ENCODE data around the gene CEBPE.
A peak's percentile ranks its signal among the peaks of the same experiment; 100 is the strongest.

CEBPE gene

DNA sequence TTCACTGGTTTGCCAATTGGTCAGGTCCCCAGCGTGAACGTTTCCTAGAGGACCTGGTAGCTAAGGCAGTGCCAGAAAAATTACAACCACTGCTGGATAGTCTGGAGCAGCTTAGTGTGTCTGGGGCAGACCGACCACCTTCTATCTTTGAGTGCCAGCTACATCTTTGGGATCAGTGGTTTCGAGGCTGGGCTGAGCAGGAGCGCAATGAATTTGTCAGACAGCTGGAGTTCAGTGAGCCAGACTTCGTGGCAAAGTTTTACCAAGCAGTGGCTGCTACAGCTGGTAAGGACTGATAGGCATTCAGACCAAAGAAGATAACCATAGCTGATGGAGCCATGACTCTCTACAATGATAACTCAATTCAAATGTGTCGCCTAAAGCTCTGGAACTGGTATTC is 21.3 kb downstream of the CEBPE start:
- Histone ChIP-seq H3K9ac (no peak overlapping the region), H3K4me2 (peak overlapping the region in 10 of 11 experiments; percentile 84 to 97 (median 87); a peak in 14 of 22 replicates)
- TF ChIP-seq Cebpa-rat (IDR thresholded peaks at IDR 0.05): no peak

DNA sequence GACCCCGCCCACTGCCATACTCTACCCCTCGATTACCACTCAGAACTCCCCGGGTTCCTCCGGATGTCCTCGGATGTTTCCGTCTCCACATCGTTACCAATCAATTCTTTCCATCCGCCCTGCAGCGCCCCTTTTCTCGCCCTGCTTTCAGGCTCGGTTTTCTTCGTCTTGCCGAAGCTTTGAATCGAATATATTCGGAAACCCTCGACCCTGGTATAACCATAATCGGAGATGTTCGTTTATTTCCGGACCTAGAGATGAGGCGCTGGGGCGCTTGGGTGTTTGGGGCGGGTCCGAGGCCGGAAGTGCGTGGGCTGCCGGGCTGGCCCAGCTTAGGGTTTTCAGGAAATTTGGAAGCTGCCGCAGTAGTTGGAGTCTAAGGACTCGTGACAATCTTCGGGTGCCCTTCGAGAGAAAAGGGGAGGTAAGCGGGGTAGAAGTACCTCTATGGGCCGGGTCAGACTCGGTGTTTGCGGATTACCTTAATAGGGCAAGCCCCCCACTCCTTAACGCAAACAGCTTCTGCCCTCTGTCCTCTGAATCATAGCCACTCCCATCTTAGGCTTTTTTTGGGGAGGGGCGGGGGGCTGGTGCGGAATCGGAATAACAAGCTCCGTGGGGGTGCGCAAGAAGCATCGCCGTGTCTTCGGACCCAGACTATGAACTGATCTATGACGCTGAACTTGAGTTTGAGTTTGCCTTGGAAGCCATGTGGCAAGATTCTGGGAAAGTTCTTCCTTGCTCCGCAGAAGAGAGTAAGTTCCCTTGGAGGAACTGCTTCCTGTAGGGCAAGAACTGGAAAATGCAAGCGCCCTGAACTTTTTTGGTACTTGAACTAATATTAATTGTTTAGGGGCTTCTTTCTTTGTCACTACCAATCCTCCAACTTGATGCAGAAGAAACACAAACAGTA is 23.6 kb downstream of the CEBPE start, which contains the start of gene C14orf119:
C14orf119 (plus strand) TSS at position 310 of the 913 bp plus-strand sequence. CDS start 2,154 bp downstream, outside the sequence.
- no peak for TF ChIP-seq Cebpa-rat (IDR thresholded peaks at IDR 0.05)
- H3K4me1 ChIP-seq: peaks cover 29 to 72% (median 38%) of the 10 kb centered on the region in 10 experiments
- peak within 1 kb of the TSS; percentile 86 to 99 (median 94) for H3K4me2 ChIP-seq
- no peaks in the 10 kb centered on the region for H3K9me3 ChIP-seq (replicated peaks in 1 of 11)
- H3K36me3 ChIP-seq: peaks cover 47 to 66% (median 57%) of the 10 kb centered on the region in 11 experiments
- peaks cover 34 to 80% (median 68%) of the 10 kb centered on the region in 11 experiments; a peak in 21 of 22 replicates for H4K20me1 ChIP-seq
- no peaks in the 10 kb centered on the region for H3K27me3 ChIP-seq
- H3K4me3 ChIP-seq: peak within 1 kb of the TSS; percentile 72 to 96 (median 86)
- peak within 1 kb of the TSS; percentile 91 to 99 (median 97) for H3K27ac ChIP-seq
- peak within 1 kb of the TSS; percentile 90 to 99 (median 97) for H3K9ac ChIP-seq

More for the DNA sequence above, 21.3 kb downstream of the CEBPE start:
- Histone ChIP-seq H3K27me3 (no peaks in the 10 kb centered on the region), H4K20me1 (peaks cover 18 to 75% (median 51%) of the 10 kb centered on the region in 11 experiments; a peak in 21 of 22 replicates), H3K9me3 (replicated peaks in 1 of 11) (no peaks in the 10 kb centered on the region), H3K4me1 (peaks cover 33 to 67% (median 47%) of the 10 kb centered on the region in 10 experiments), H3K4me3 (peak overlapping the region in 3 of 10 experiments; percentile 75 to 84 (median 80); a peak in 5 of 20 replicates), H3K27ac (no peak overlapping the region), H3K36me3 (peaks cover 24 to 43% (median 33%) of the 10 kb centered on the region in 11 experiments)

DNA sequence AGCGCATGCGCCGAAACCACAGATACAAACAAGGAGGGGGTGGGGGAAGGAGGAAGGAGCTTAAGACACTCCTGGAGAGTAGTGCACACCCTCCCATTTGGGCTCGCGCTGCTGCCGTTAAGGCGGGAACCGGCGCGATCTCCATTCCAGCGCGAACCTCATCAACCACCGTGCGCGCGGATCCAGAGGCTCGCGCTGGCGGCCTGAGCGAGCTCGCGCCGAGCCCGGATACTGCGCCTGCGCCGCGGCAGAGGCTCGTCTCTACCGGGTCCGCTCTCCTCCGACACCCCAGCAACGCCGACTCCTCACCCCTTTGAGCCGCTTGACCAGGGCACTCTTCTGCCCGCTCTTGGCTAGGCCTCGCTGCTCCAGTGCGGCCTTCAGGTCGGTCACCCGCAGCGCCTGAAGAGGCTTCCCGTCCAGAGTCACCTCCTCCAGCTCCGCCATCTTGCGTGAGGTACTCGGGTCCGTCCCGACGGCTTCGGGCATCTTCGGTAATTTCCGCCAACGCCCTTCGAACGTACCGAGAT is 24.3 kb downstream of the CEBPE start, which contains the start of gene ACIN1:
ACIN1 (minus strand) TSS at position 471 of the 530 bp plus-strand sequence; CDS start at position 447, 24 bp downstream.
- H3K4me1 ChIP-seq: peaks cover 29 to 69% (median 34%) of the 10 kb centered on the region in 10 experiments
- no peaks in the 10 kb centered on the region for H3K27me3 ChIP-seq
- peak within 1 kb of the TSS; percentile 91 to 99 (median 97) for H3K27ac ChIP-seq
- peaks cover 54 to 67% (median 63%) of the 10 kb centered on the region in 11 experiments for H3K36me3 ChIP-seq
- TF ChIP-seq Cebpa-rat (IDR thresholded peaks at IDR 0.05): no peak
- peak within 1 kb of the TSS; percentile 86 to 99 (median 94) for H3K4me2 ChIP-seq
- H3K9me3 ChIP-seq (replicated peaks in 1 of 11): no peaks in the 10 kb centered on the region
- H4K20me1 ChIP-seq: peaks cover 34 to 80% (median 70%) of the 10 kb centered on the region in 11 experiments; a peak in 21 of 22 replicates
- H3K9ac ChIP-seq: peak within 1 kb of the TSS; percentile 90 to 99 (median 97)
- H3K4me3 ChIP-seq: peak within 1 kb of the TSS; percentile 72 to 96 (median 86)

DNA sequence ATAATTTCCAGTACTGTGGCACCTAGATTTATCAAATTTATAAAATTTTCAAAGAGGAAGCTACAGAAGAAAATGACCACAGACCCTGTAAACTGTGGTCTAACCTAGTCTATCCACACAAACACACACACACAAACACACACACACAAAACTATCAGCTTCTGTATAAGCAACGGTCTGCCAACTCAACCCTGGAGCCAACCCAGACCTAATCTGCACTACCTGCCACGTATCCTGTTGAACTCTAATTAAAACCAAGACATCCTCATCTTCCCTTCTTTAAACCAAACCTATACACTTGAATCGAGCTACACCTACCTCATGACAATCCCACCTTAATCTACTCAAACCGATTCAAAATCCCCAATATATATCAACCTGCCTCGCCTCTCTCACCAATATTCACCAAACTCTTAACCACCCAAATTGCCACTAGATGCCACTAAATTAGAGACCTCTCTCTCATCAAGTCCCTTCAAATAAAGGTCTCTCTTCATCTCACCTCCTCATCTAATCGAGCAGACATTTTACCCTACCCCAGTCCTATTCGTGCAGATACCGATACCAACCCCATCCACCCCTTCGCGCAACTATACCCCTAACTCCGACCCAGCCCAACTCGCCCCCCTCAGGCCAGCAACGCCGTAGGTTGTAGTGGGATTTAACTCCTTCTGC is 24.9 kb downstream of the CEBPE start:
- H3K36me3 ChIP-seq: peaks cover 59 to 69% (median 65%) of the 10 kb centered on the region in 11 experiments
- no peak for TF ChIP-seq Cebpa-rat (IDR thresholded peaks at IDR 0.05)
- peaks cover 34 to 78% (median 70%) of the 10 kb centered on the region in 11 experiments; a peak in 21 of 22 replicates for H4K20me1 ChIP-seq
- H3K27ac ChIP-seq: peak overlapping the region; percentile 91 to 99 (median 97)
- H3K4me3 ChIP-seq: peak overlapping the region; percentile 71 to 96 (median 86)
- H3K27me3 ChIP-seq: no peaks in the 10 kb centered on the region
- peak overlapping the region; percentile 90 to 99 (median 97) for H3K9ac ChIP-seq
- H3K4me2 ChIP-seq: peak overlapping the region; percentile 82 to 99 (median 92)
- peaks cover 29 to 63% (median 34%) of the 10 kb centered on the region in 10 experiments for H3K4me1 ChIP-seq
- no peaks in the 10 kb centered on the region for H3K9me3 ChIP-seq (replicated peaks in 1 of 11)

DNA sequence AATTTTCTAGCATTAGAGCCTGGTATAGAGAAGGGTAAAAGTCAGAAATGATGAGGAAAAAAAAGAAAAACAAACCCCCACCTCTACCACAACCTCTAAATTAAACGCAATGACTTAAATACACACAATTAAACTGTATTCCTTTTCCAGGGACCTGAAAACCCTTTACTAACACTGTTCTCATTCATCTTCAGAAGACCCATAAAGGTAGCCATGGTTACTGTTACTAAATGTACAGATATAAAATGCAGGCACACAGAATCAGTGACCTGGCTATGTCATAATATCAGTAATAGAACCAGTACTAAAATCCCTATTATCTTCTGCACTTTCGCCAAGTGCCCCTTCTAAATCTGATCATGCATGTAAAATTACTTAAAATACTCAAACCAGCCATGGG is 25.5 kb downstream of the CEBPE start:
- Histone ChIP-seq H3K4me1 (peaks cover 29 to 58% (median 34%) of the 10 kb centered on the region in 10 experiments), H3K4me3 (peak overlapping the region; percentile 71 to 96 (median 86)), H3K27ac (peak overlapping the region in 7 of 11 experiments; percentile 91 to 99 (median 97); a peak in 10 of 22 replicates), H4K20me1 (peaks cover 34 to 72% (median 64%) of the 10 kb centered on the region in 11 experiments; a peak in 21 of 22 replicates), H3K9me3 (replicated peaks in 1 of 11) (no peaks in the 10 kb centered on the region), H3K9ac (peak overlapping the region; percentile 90 to 99 (median 97)), H3K4me2 (peak overlapping the region; percentile 82 to 99 (median 92)), H3K36me3 (peaks cover 59 to 69% (median 65%) of the 10 kb centered on the region in 11 experiments), H3K27me3 (no peaks in the 10 kb centered on the region)
- TF ChIP-seq Cebpa-rat (IDR thresholded peaks at IDR 0.05): no peak

DNA sequence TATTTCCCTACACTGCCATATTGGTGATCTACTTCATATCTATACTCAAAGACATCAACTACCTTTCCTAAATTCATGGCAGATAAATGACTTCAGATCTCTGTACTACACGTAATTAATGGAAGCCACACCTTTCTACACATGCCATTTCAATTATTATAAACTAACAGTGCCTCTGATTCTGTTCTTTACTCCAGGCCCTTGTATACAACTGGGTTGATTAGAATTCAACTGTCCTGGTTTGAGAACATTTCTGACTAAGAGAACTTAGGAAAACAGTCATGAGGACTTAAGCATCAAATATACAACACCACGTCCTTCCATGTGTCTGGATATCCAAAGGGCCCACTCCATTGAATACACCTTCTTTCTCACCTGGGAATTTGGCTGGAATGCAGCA is 26.0 kb downstream of the CEBPE start:
- Histone ChIP-seq H3K4me3 (peak overlapping the region in 8 of 10 experiments; percentile 71 to 93 (median 84); a peak in 11 of 20 replicates), H3K36me3 (peaks cover 59 to 69% (median 65%) of the 10 kb centered on the region in 11 experiments), H3K27me3 (no peaks in the 10 kb centered on the region), H3K4me2 (peak overlapping the region; percentile 82 to 99 (median 92)), H3K9ac (peak overlapping the region in 10 of 11 experiments; percentile 90 to 99 (median 97); a peak in 14 of 22 replicates), H3K4me1 (peaks cover 29 to 57% (median 33%) of the 10 kb centered on the region in 10 experiments), H4K20me1 (peaks cover 34 to 72% (median 63%) of the 10 kb centered on the region in 11 experiments; a peak in 21 of 22 replicates), H3K27ac (no peak overlapping the region), H3K9me3 (replicated peaks in 1 of 11) (no peaks in the 10 kb centered on the region)
- no peak for TF ChIP-seq Cebpa-rat (IDR thresholded peaks at IDR 0.05)

DNA sequence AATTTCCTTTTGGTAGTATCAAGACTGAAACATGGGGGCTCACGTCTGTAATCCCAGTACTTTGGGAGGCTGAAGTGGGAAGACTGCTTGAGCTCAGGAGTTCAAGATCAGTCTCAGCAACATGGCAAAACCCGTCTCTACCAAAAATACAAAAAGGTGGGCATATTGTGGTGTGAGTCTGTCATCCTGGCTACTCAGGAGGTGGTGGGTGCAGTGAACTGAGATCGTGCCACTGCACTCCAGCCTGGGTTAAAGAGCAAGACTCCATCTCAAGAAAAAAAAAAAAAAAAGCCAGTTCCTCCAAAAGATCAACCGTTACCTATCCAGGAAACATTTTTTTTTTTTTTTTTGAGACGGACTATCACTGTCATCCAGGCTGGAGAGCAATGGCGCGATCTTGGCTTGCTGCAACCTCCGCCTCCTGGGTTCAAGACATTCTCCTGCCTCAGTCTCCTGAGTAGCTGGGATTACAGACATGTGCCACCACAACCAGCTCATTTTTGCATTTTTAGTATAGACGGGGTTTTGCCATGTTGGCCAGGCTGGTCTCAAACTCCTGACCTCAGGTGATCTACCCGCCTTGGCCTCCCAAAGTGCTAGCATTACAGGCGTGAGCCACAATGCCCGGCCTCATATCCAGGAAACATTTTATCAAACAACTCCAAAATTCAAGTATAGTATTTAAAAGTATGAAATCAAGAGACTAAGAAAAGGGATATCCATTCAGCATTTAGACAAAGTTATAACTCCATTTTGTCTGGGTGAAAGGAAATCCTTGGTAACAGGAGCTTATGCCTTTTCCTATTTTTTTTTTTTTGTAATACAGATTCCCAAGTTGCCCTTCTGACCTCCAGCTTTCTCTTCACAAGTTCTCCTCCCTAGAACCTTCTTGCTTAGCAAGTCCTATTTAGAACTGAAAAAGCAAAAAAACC is 27.5 kb downstream of the CEBPE start:
- peaks cover 16 to 57% (median 21%) of the 10 kb centered on the region in 10 experiments for H3K4me1 ChIP-seq
- H3K27ac ChIP-seq: no peak overlapping the region
- no peak overlapping the region for H3K4me3 ChIP-seq
- H3K9ac ChIP-seq: peak overlapping the region in 2 of 11 experiments; percentile 0 to 28; a peak in 4 of 22 replicates
- H3K27me3 ChIP-seq: no peaks in the 10 kb centered on the region
- no peak for TF ChIP-seq Cebpa-rat (IDR thresholded peaks at IDR 0.05)
- H3K9me3 ChIP-seq (replicated peaks in 1 of 11): no peaks in the 10 kb centered on the region
- H4K20me1 ChIP-seq: peaks cover 40 to 72% (median 61%) of the 10 kb centered on the region in 11 experiments; a peak in 21 of 22 replicates
- H3K4me2 ChIP-seq: no peak overlapping the region; a peak in 1 of 22 replicates
- H3K36me3 ChIP-seq: peaks cover 68 to 71% (median 70%) of the 10 kb centered on the region in 11 experiments
